ENCODE results near the gene SRRM1. TPM values are rescaled to one million over a fixed set of nuclear protein-coding genes. Genes with fewer than 3 reads are reported as not detected.

SRRM1 gene
- polyA plus RNA-seq, 3 donors = 55.9 to 106 (median 75.9) TPM

GRCh38 chr1:24632832-24633175 is 10.3 kb upstream of the SRRM1 start:
- intact Hi-C loops (cut with micrococcal nuclease) = no loop called here
- WGBS (ENCODE audit: insufficient coverage) = no CpG with 5 or more reads among the region's 1 CpG
- Mint-ChIP-seq H3K9me3 (no peaks in the 10 kb centered on the region), H3K27ac (peak overlapping the region in 1 of 7 donors; percentile 13), H3K4me1 (peaks cover 2% of the 10 kb centered on the region), H3K36me3 (no peaks in the 10 kb centered on the region), H3K27me3 (ENCODE audit: low read depth in 3 of 3) (peaks cover 4 to 12% (median 7%) of the 10 kb centered on the region in 3 donors), H3K4me3 (no peak overlapping the region)
- no peak for TF ChIP-seq CTCF (IDR thresholded peaks at IDR 0.05)
- Histone ChIP-seq H2AFZ (ENCODE audit: insufficient read depth, low read depth, low read length, poor library complexity, severe bottlenecking) (no peak overlapping the region), H3K9ac (ENCODE audit: insufficient read depth, low read length, poor library complexity, severe bottlenecking) (no peak overlapping the region), H3K4me1 (ENCODE audit: control insufficient read depth in 1 of 2, insufficient read depth in 2 of 2, low read length in 2 of 2) (no peaks in the 10 kb centered on the region), H3K27me3 (ENCODE audit: control insufficient read depth in 2 of 2, insufficient read depth in 2 of 2, low read length in 2 of 2) (peaks cover 0 to 2% of the 10 kb centered on the region in 2 donors), H3K36me3 (replicated peaks in 1 of 2; ENCODE audit: control insufficient read depth in 1 of 2, insufficient read depth in 2 of 2, low read length in 2 of 2) (no peaks in the 10 kb centered on the region), H3K9me3 (replicated peaks in 1 of 2; ENCODE audit: control insufficient read depth in 1 of 2, insufficient read depth in 1 of 2, low read length in 2 of 2) (no peaks in the 10 kb centered on the region), H3K4me3 (replicated peaks in 1 of 3; ENCODE audit: low read depth in 2 of 3, low read length in 3 of 3) (no peak overlapping the region), H3K27ac (ENCODE audit: low read depth in 1 of 2, low read length in 2 of 2) (no peak overlapping the region), H3K4me2 (replicated peaks; ENCODE audit: extremely low read depth, low read length, poor library complexity, severe bottlenecking) (no peak overlapping the region), H3K79me2 (ENCODE audit: insufficient read depth, low read length) (no peaks in the 10 kb centered on the region), H4K20me1 (ENCODE audit: insufficient read depth, low read length) (no peaks in the 10 kb centered on the region)
- DNase-seq = no peak

GRCh38 chr1:24635195-24635843 is 7.8 kb upstream of the SRRM1 start:
- no peak overlapping the region for H3K4me2 ChIP-seq (replicated peaks; ENCODE audit: extremely low read depth, low read length, poor library complexity, severe bottlenecking)

More at GRCh38 chr1:24635195-24635843, 7.8 kb upstream of the SRRM1 start:
- no peak overlapping the region for H3K27ac ChIP-seq (ENCODE audit: low read depth in 1 of 2, low read length in 2 of 2)
- Mint-ChIP-seq H3K36me3 (no peaks in the 10 kb centered on the region), H3K27me3 (ENCODE audit: low read depth in 3 of 3) (peaks cover 1 to 6% (median 4%) of the 10 kb centered on the region in 3 donors), H3K4me1 (peaks cover 7% of the 10 kb centered on the region), H3K9me3 (no peaks in the 10 kb centered on the region), H3K27ac (no peak overlapping the region), H3K4me3 (no peak overlapping the region)
- H3K79me2 ChIP-seq (ENCODE audit: insufficient read depth, low read length) = no peaks in the 10 kb centered on the region
- peak in 2 of 3 donors; percentile 38 to 43 for DNase-seq
- no peak overlapping the region for H2AFZ ChIP-seq (ENCODE audit: insufficient read depth, low read depth, low read length, poor library complexity, severe bottlenecking)
- no peaks in the 10 kb centered on the region for H3K27me3 ChIP-seq (ENCODE audit: control insufficient read depth in 2 of 2, insufficient read depth in 2 of 2, low read length in 2 of 2)
- peak; percentile 56 for TF ChIP-seq CTCF (IDR thresholded peaks at IDR 0.05)
- no CpG with 5 or more reads among the region's 4 CpGs for WGBS (ENCODE audit: insufficient coverage)
- no peaks in the 10 kb centered on the region for H3K9me3 ChIP-seq (replicated peaks in 1 of 2; ENCODE audit: control insufficient read depth in 1 of 2, insufficient read depth in 1 of 2, low read length in 2 of 2)
- no peak overlapping the region for H3K9ac ChIP-seq (ENCODE audit: insufficient read depth, low read length, poor library complexity, severe bottlenecking)
- H3K4me3 ChIP-seq (replicated peaks in 1 of 3; ENCODE audit: low read depth in 2 of 3, low read length in 3 of 3) = no peak overlapping the region
- no peaks in the 10 kb centered on the region for H3K36me3 ChIP-seq (replicated peaks in 1 of 2; ENCODE audit: control insufficient read depth in 1 of 2, insufficient read depth in 2 of 2, low read length in 2 of 2)
- no peaks in the 10 kb centered on the region for H3K4me1 ChIP-seq (ENCODE audit: control insufficient read depth in 1 of 2, insufficient read depth in 2 of 2, low read length in 2 of 2)
- no peaks in the 10 kb centered on the region for H4K20me1 ChIP-seq (ENCODE audit: insufficient read depth, low read length)
- intact Hi-C loops (cut with micrococcal nuclease) = no loop called here
